RWPE1 (cell line): ENCODE measurements around the gene CTBP1.

ENCODE experiments used
- CTCF ChIA-PET: fragments of 350-600 bp; sonication (Branson Sonifier 250); formaldehyde crosslinking; extraction: SDS; loops from one replicate; lab custom pipeline; 2021; lab: Yijun Ruan, JAX
- POLR2A ChIA-PET: fragments of 400-600 bp; formaldehyde crosslinking; extraction: SDS; loops from one replicate; lab custom pipeline; 2020; ENCODE audit warnings: antibody characterized with exemption; ENCODE audit not compliant: low non-redundant PET; lab: Yijun Ruan, JAX
- DNase-seq: peaks from one replicate; pipeline ENCODE4 v3.0.0; 2012; ENCODE audit warnings: low spot score
- H3K27ac ChIP-seq: fragments of 450-650 bp; 2 replicates; pipeline ENCODE4 v1.5.1; 2017
- CTCF ChIP-seq: fragments of 450-650 bp; conservative IDR thresholded peaks from 2 replicates; pipeline ENCODE4 v1.5.1; 2017; ENCODE audit warnings: low read depth, mild to moderate bottlenecking

CTBP1 gene

GRCh38 chr4:1174941-1175634 lies 73.8 kb downstream of the CTBP1 start:
- H3K27ac ChIP-seq, result peak overlapping the region; percentile 56
- TF ChIP-seq CTCF, result no peak
- no peak for DNase-seq
- ChIA-PET CTCF (no interaction called here), POLR2A (interaction anchor here (0.5 kb wide), 1 partner anchor 11 kb away, joined by 6 read pairs; no protein-coding TSS in a partner anchor)

- TF ChIP-seq CTCF, result no peak
- ChIA-PET POLR2A (no interaction called here), CTCF (interaction anchor here (0.7 kb wide), 1 partner anchor 357 kb away, joined by 5 read pairs; no protein-coding TSS in a partner anchor)
- peak overlapping the region; percentile 79 for H3K27ac ChIP-seq
- no peak for DNase-seq
Observed at GRCh38 chr4:1172971-1173757, 75.8 kb downstream of the CTBP1 start.

- POLR2A ChIA-PET, result no interaction called here
- CTCF ChIA-PET, result interaction anchor here (0.7 kb wide), 3 partner anchors 28 to 512 kb away, joined by 3 to 5 read pairs (median 3); partner anchors contain the start of gene FAM53A
- peak within 1 kb of the TSS; percentile 79 for H3K27ac ChIP-seq
Observed at GRCh38 chr4:1172228-1172851, 76.6 kb downstream of the CTBP1 start, which contains the start of gene SPON2. TSS of gene SPON2 (minus strand) at chr4:1172583.

GRCh38 chr4:1171311-1172227 lies 77.4 kb downstream of the CTBP1 start:
- no peak for DNase-seq
- ChIA-PET POLR2A (no interaction called here), CTCF (interaction anchor here (0.7 kb wide), 2 partner anchors 28 to 513 kb away, joined by 3 read pairs; partner anchors contain the start of gene FAM53A)
- TF ChIP-seq CTCF, result no peak
- peak overlapping the region; percentile 79 for H3K27ac ChIP-seq

More at GRCh38 chr4:1172228-1172851, 76.6 kb downstream of the CTBP1 start, which contains the start of gene SPON2:
- no peak for DNase-seq
- no peak for TF ChIP-seq CTCF

GRCh38 chr4:1170976-1171310 lies 78.0 kb downstream of the CTBP1 start:
- no peak overlapping the region for H3K27ac ChIP-seq
- ChIA-PET CTCF (no interaction called here), POLR2A (no interaction called here)
- no peak for TF ChIP-seq CTCF
- DNase-seq, result no peak
